Measurements from ENCODE around the gene SNX5. TPM values are rescaled to one million over a fixed set of nuclear protein-coding genes. Genes with fewer than 3 reads are reported as not detected.

SNX5 gene
- total and polyA plus RNA-seq, 2 of the 13 experiments (the other 11 are each of a cell fraction or from before 2014, with no cell fraction given), result 664 to 1,040 TPM

GRCh38 chr20:17966432-17967310 is 1.9 kb downstream of the SNX5 start (continued):
- TF ChIP-seq TRIM22 (IDR thresholded peaks at IDR 0.05) (no peak), RARG (CRISPR knock-in tag; IDR thresholded peaks at IDR 0.05; ENCODE audit: low read depth) (no peak), ZNF724P (CRISPR knock-in tag; IDR thresholded peaks at IDR 0.05; ENCODE audit: borderline replicate concordance) (no peak), ZNF891 (CRISPR knock-in tag; IDR thresholded peaks at IDR 0.05) (no peak), ZSCAN12 (CRISPR knock-in tag; IDR thresholded peaks at IDR 0.05) (no peak), RCOR2 (CRISPR knock-in tag; IDR thresholded peaks at IDR 0.05) (no peak), CBX5 (CRISPR knock-in tag; IDR thresholded peaks at IDR 0.05; ENCODE audit: borderline replicate concordance) (no peak), MAF1 (CRISPR knock-in tag; IDR thresholded peaks at IDR 0.05; ENCODE audit: borderline replicate concordance) (no peak), ARNTL (CRISPR knock-in tag; IDR thresholded peaks at IDR 0.05) (no peak), ZNF772 (CRISPR knock-in tag; IDR thresholded peaks at IDR 0.05) (no peak), EED (CRISPR knock-in tag; IDR thresholded peaks at IDR 0.05) (no peak), NR1H2 (CRISPR knock-in tag; IDR thresholded peaks at IDR 0.05; ENCODE audit: borderline replicate concordance, low read depth) (no peak), NCOA5 (CRISPR knock-in tag; IDR thresholded peaks at IDR 0.05) (no peak), FOSL1 (CRISPR knock-in tag; IDR thresholded peaks at IDR 0.05; ENCODE audit: borderline replicate concordance) (no peak)
- TF ChIP-seq, protein P1, sequence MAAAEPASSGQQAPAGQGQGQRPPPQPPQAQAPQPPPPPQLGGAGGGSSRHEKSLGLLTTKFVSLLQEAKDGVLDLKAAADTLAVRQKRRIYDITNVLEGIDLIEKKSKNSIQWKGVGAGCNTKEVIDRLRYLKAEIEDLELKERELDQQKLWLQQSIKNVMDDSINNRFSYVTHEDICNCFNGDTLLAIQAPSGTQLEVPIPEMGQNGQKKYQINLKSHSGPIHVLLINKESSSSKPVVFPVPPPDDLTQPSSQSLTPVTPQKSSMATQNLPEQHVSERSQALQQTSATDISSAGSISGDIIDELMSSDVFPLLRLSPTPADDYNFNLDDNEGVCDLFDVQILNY (CRISPR knock-in tag; conservative IDR thresholded peaks at IDR 0.05), result no peak
- TF ChIP-seq, protein P2, sequence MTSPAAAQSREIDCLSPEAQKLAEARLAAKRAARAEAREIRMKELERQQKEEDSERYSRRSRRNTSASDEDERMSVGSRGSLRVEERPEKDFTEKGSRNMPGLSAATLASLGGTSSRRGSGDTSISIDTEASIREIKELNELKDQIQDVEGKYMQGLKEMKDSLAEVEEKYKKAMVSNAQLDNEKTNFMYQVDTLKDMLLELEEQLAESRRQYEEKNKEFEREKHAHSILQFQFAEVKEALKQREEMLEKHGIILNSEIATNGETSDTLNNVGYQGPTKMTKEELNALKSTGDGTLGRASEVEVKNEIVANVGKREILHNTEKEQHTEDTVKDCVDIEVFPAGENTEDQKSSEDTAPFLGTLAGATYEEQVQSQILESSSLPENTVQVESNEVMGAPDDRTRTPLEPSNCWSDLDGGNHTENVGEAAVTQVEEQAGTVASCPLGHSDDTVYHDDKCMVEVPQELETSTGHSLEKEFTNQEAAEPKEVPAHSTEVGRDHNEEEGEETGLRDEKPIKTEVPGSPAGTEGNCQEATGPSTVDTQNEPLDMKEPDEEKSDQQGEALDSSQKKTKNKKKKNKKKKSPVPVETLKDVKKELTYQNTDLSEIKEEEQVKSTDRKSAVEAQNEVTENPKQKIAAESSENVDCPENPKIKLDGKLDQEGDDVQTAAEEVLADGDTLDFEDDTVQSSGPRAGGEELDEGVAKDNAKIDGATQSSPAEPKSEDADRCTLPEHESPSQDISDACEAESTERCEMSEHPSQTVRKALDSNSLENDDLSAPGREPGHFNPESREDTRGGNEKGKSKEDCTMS (CRISPR knock-in tag; conservative IDR thresholded peaks at IDR 0.05), result no peak
- TF ChIP-seq, protein P3, sequence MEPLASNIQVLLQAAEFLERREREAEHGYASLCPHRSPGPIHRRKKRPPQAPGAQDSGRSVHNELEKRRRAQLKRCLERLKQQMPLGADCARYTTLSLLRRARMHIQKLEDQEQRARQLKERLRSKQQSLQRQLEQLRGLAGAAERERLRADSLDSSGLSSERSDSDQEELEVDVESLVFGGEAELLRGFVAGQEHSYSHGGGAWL (CRISPR knock-in tag; IDR thresholded peaks at IDR 0.05), result no peak
- TF ChIP-seq, protein P4, sequence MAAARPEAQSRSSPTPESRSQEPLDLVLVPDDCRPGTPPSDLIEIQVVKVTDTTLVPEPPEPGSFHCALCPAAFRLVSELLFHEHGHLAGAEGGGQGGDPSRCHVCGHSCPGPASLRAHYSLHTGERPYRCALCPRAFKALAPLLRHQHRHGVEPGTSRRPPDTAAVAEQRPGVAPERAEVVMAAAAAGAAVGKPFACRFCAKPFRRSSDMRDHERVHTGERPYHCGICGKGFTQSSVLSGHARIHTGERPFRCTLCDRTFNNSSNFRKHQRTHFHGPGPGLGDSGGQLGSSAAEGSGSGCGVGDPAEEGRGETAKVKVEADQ (CRISPR knock-in tag; IDR thresholded peaks at IDR 0.05; ENCODE audit: borderline replicate concordance), result no peak
